WTC11 (cell line): ENCODE data around the gene MITF. TPM values are rescaled to one million over a fixed set of nuclear protein-coding genes. Genes with fewer than 3 reads are reported as not detected.

ENCODE experiments used
- ATAC-seq: fragments of 200-7000 bp; cut with Tn5 transposase; 2 replicates; pipeline ENCODE4 v1.10.0; 2021; ENCODE audit warnings: mild to moderate bottlenecking, moderate library complexity
- CTCF ChIA-PET: fragments of 300-600 bp; sonication (Branson Sonifier 250); formaldehyde crosslinking; loops from one replicate; lab custom pipeline; 2021; ENCODE audit warnings: antibody characterized with exemption; lab: Charles Lee
- POLR2A ChIA-PET: fragments of 350-600 bp; sonication (Branson Sonifier 250); formaldehyde crosslinking; loops from one replicate; lab custom pipeline; 2021; ENCODE audit warnings: antibody characterized with exemption; lab: Charles Lee
- DNase-seq: peaks from one replicate; pipeline ENCODE4 v3.0.0; 2021; ENCODE audit warnings: low spot score
- H3K27ac Mint-ChIP-seq: 2 replicates; pipeline ENCODE4 v1.8.0; 2021; ENCODE audit warnings: mixed read lengths
- H3K27me3 Mint-ChIP-seq: 2 replicates; pipeline ENCODE4 v1.8.0; 2021; ENCODE audit warnings: low read depth, mild to moderate bottlenecking, moderate library complexity, mixed read lengths
- H3K36me3 Mint-ChIP-seq: 2 replicates; pipeline ENCODE4 v1.8.0; 2021; ENCODE audit warnings: mixed read lengths
- H3K4me1 Mint-ChIP-seq: 2 replicates; pipeline ENCODE4 v1.8.0; 2022; ENCODE audit warnings: mixed read lengths
- H3K4me3 Mint-ChIP-seq: 2 replicates; pipeline ENCODE4 v1.8.0; 2021; ENCODE audit warnings: mild to moderate bottlenecking, moderate library complexity, mixed read lengths
- H3K9me3 Mint-ChIP-seq: 2 replicates; pipeline ENCODE4 v1.8.0; 2021; ENCODE audit warnings: mixed read lengths
- ESRRA ChIP-seq: sonication (generic); formaldehyde crosslinking; IDR thresholded peaks from 2 replicates; pipeline ENCODE4 v1.8.1; 2022; ENCODE audit warnings: mild to moderate bottlenecking, missing genetic modification reagents, borderline replicate concordance
- ETV6 ChIP-seq: sonication (generic); formaldehyde crosslinking; IDR thresholded peaks from 2 replicates; pipeline ENCODE4 v1.8.1; 2022; ENCODE audit warnings: mild to moderate bottlenecking, missing genetic modification reagents
- FOXJ3 ChIP-seq: sonication (generic); formaldehyde crosslinking; IDR thresholded peaks from 2 replicates; pipeline ENCODE4 v1.9.0; 2021; ENCODE audit warnings: missing genetic modification reagents, mild to moderate bottlenecking, borderline replicate concordance
- GRHL2 ChIP-seq: fragments of 250-450 bp; sonication (Bioruptor Pico); IDR thresholded peaks from 2 replicates; pipeline ENCODE4 v1.8.0; 2022; ENCODE audit warnings: mild to moderate bottlenecking, moderate library complexity; ENCODE audit not compliant: insufficient replicate concordance, severe bottlenecking
- GTF2I ChIP-seq: fragments of 250-450 bp; sonication (Bioruptor Pico); conservative IDR thresholded peaks from 2 replicates; pipeline ENCODE4 v1.4.0; 2021; ENCODE audit warnings: mild to moderate bottlenecking
- JAZF1 ChIP-seq: fragments of 250-450 bp; sonication (Bioruptor Pico); IDR thresholded peaks from 2 replicates; pipeline ENCODE4 v1.9.0; 2021; ENCODE audit warnings: moderate library complexity, mild to moderate bottlenecking, inconsistent platforms
- KAT7 ChIP-seq: sonication (generic); formaldehyde crosslinking; IDR thresholded peaks from 2 replicates; pipeline ENCODE4 v1.8.1; 2023; ENCODE audit warnings: missing genetic modification reagents, mild to moderate bottlenecking, borderline replicate concordance
- MYBL2 ChIP-seq: sonication (generic); formaldehyde crosslinking; IDR thresholded peaks from 2 replicates; pipeline ENCODE4 v1.8.1; 2023; ENCODE audit warnings: mild to moderate bottlenecking, moderate library complexity, missing genetic modification reagents
- NR2C2 ChIP-seq: sonication (generic); formaldehyde crosslinking; IDR thresholded peaks from 2 replicates; pipeline ENCODE4 v1.8.0; 2022; ENCODE audit warnings: mild to moderate bottlenecking, missing genetic modification reagents
- TCF7 ChIP-seq: sonication (generic); formaldehyde crosslinking; IDR thresholded peaks from 2 replicates; pipeline ENCODE4 v1.8.0; 2022; ENCODE audit warnings: mild to moderate bottlenecking, low read depth, missing genetic modification reagents, moderate library complexity
- TEAD4 ChIP-seq: sonication (generic); formaldehyde crosslinking; IDR thresholded peaks from 2 replicates; pipeline ENCODE4 v1.8.0; 2022; ENCODE audit warnings: mild to moderate bottlenecking, missing genetic modification reagents
- ZNF138 ChIP-seq: sonication (generic); formaldehyde crosslinking; conservative IDR thresholded peaks from 2 replicates; pipeline ENCODE4 v1.8.1; 2022; ENCODE audit warnings: mild to moderate bottlenecking, moderate library complexity, missing genetic modification reagents
- ZNF317 ChIP-seq: sonication (generic); formaldehyde crosslinking; IDR thresholded peaks from 2 replicates; pipeline ENCODE4 v1.8.1; 2023; ENCODE audit warnings: low read depth, mild to moderate bottlenecking, moderate library complexity, missing genetic modification reagents, borderline replicate concordance
- total RNA-seq: library from RNA; stranded (reverse); gene quantifications from 3 replicates; pipeline ENCODE4 v1.2.3, GENCODE V29; 2021
- TF ChIP-seq, protein P1 (sequence below): sonication (generic); formaldehyde crosslinking; IDR thresholded peaks from 2 replicates; pipeline ENCODE4 v1.8.0; 2022; ENCODE audit warnings: missing genetic modification reagents
- TF ChIP-seq, protein P2 (sequence below): sonication (generic); formaldehyde crosslinking; IDR thresholded peaks from 2 replicates; pipeline ENCODE4 v1.8.1; 2022; ENCODE audit warnings: mild to moderate bottlenecking, moderate library complexity, missing genetic modification reagents
- TF ChIP-seq, protein P3 (sequence below): sonication (generic); formaldehyde crosslinking; IDR thresholded peaks from 2 replicates; pipeline ENCODE4 v1.8.1; 2022; ENCODE audit warnings: low read depth, missing genetic modification reagents, borderline replicate concordance
- TF ChIP-seq, protein P4 (sequence below): sonication (generic); formaldehyde crosslinking; IDR thresholded peaks from 2 replicates; pipeline ENCODE4 v1.8.0; 2023; ENCODE audit warnings: mild to moderate bottlenecking, missing genetic modification reagents
- TF ChIP-seq, protein P5 (sequence below): fragments of 250-450 bp; sonication (Bioruptor Pico); IDR thresholded peaks from 2 replicates; pipeline ENCODE4 v1.9.0; 2021; ENCODE audit warnings: mild to moderate bottlenecking
- TF ChIP-seq, protein P6 (sequence below): sonication (generic); formaldehyde crosslinking; conservative IDR thresholded peaks from 2 replicates; pipeline ENCODE4 v1.8.1; 2023; ENCODE audit warnings: mild to moderate bottlenecking, low read depth, missing genetic modification reagents, moderate library complexity

Gene MITF
- total RNA-seq, 1 experiment from 2014 or later, result 1.3 TPM

DNA sequence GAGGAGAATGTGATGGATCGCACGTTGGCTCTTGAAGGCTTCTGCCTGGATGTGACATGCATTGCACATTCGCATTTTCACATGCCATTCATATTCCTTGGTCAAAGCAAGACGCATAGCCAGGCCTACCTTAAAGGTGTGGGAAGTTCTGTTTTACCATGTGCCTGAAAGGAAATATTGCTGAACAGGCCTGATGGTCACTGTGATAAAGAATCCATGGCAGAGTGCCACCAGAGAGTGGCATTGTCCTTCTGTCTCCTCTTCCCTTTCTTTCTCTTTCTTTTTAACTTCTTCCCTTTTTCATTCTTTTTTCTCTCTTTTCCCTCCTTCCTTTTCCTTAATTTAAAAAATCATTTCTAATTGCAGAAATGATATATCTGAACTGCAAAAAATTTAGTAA, 15.9 kb upstream of the MITF start (continued):
- TF ChIP-seq KAT7 (no peak), TCF7 (no peak)
- TF ChIP-seq, protein P1, sequence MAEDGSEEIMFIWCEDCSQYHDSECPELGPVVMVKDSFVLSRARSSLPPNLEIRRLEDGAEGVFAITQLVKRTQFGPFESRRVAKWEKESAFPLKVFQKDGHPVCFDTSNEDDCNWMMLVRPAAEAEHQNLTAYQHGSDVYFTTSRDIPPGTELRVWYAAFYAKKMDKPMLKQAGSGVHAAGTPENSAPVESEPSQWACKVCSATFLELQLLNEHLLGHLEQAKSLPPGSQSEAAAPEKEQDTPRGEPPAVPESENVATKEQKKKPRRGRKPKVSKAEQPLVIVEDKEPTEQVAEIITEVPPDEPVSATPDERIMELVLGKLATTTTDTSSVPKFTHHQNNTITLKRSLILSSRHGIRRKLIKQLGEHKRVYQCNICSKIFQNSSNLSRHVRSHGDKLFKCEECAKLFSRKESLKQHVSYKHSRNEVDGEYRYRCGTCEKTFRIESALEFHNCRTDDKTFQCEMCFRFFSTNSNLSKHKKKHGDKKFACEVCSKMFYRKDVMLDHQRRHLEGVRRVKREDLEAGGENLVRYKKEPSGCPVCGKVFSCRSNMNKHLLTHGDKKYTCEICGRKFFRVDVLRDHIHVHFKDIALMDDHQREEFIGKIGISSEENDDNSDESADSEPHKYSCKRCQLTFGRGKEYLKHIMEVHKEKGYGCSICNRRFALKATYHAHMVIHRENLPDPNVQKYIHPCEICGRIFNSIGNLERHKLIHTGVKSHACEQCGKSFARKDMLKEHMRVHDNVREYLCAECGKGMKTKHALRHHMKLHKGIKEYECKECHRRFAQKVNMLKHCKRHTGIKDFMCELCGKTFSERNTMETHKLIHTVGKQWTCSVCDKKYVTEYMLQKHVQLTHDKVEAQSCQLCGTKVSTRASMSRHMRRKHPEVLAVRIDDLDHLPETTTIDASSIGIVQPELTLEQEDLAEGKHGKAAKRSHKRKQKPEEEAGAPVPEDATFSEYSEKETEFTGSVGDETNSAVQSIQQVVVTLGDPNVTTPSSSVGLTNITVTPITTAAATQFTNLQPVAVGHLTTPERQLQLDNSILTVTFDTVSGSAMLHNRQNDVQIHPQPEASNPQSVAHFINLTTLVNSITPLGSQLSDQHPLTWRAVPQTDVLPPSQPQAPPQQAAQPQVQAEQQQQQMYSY, result no peak
- TF ChIP-seq, protein P2, sequence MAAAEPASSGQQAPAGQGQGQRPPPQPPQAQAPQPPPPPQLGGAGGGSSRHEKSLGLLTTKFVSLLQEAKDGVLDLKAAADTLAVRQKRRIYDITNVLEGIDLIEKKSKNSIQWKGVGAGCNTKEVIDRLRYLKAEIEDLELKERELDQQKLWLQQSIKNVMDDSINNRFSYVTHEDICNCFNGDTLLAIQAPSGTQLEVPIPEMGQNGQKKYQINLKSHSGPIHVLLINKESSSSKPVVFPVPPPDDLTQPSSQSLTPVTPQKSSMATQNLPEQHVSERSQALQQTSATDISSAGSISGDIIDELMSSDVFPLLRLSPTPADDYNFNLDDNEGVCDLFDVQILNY (CRISPR knock-in tag), result no peak

DNA sequence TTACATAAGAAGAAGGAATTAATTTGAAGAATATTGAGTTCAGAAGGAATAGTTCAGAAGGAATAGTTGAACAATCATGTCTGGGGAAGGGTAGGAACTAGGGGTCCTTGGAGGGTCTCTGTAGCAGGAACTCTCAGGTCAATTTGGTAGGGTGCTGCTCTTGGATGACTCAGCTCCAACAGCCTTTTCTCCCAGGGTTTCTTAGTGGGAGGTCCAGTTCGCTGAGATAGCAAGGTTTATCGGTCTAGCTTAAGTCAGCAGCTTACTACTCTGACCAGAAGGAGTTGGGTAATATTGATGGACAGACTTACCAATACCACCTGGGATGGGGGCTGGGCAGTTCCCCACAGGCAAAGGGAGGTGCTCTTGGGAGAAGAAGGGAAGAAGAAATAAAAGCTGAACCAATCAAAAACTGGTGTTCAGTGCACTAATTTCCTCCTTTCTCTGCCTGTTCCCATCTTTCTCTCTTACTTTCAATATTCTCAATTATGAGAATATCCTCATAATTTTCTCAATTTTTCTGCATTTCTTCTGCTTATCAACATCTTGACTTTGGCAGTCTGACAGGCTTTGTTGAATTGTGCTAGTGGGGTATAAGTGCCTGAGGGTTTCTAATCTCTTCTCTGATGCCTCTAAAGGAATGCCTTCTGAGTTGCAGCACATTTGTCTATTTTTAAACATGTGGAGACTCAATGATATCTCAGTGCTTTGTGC, 14.4 kb upstream of the MITF start:
- ATAC-seq, result no peak
- Mint-ChIP-seq H3K36me3 (no peaks in the 10 kb centered on the region), H3K4me3 (no peak overlapping the region), H3K4me1 (peaks cover 7% of the 10 kb centered on the region), H3K27me3 (peaks cover 36% of the 10 kb centered on the region), H3K9me3 (no peaks in the 10 kb centered on the region), H3K27ac (no peak overlapping the region)
- ChIA-PET POLR2A (no interaction called here), CTCF (no interaction called here)
- no peak for DNase-seq
- TF ChIP-seq JAZF1 (CRISPR knock-in tag), result no peak
- TF ChIP-seq, protein P3, sequence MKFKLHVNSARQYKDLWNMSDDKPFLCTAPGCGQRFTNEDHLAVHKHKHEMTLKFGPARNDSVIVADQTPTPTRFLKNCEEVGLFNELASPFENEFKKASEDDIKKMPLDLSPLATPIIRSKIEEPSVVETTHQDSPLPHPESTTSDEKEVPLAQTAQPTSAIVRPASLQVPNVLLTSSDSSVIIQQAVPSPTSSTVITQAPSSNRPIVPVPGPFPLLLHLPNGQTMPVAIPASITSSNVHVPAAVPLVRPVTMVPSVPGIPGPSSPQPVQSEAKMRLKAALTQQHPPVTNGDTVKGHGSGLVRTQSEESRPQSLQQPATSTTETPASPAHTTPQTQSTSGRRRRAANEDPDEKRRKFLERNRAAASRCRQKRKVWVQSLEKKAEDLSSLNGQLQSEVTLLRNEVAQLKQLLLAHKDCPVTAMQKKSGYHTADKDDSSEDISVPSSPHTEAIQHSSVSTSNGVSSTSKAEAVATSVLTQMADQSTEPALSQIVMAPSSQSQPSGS (CRISPR knock-in tag), result no peak

DNA sequence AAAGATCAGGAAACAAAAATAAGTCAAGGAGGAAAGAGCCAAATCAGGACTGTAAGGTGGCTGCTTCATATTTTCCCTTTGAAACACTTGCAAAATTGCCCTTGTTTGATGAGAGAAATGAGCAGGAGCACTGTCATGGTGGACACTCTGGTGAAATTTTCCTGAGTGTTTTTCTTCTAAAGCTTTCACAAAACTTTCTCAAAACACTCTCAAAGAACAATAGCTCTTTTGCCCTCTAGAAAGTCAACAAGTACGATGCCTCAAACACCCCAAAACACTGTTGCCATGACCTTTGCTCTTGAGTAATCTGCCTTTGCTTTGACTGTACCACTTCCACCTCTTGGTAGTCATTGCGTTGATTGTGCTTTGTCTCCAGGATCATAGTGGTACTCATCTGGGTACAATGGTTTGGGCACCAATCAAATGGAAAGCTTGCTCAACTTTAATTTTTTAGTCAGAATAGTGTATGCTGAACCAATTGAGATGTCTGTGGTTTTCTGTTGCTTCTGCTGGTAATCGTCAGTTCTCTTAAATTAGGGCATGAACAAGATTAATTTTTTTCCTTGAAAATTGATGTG, 13.2 kb upstream of the MITF start:
- TF ChIP-seq TEAD4 (CRISPR knock-in tag), result no peak
- no peak for TF ChIP-seq ZNF138 (CRISPR knock-in tag)
- TF ChIP-seq GRHL2 (CRISPR knock-in tag), result no peak
- TF ChIP-seq KAT7, result no peak
- no peak for TF ChIP-seq GTF2I
- TF ChIP-seq MYBL2 (CRISPR knock-in tag), result no peak
- TF ChIP-seq, protein P4, sequence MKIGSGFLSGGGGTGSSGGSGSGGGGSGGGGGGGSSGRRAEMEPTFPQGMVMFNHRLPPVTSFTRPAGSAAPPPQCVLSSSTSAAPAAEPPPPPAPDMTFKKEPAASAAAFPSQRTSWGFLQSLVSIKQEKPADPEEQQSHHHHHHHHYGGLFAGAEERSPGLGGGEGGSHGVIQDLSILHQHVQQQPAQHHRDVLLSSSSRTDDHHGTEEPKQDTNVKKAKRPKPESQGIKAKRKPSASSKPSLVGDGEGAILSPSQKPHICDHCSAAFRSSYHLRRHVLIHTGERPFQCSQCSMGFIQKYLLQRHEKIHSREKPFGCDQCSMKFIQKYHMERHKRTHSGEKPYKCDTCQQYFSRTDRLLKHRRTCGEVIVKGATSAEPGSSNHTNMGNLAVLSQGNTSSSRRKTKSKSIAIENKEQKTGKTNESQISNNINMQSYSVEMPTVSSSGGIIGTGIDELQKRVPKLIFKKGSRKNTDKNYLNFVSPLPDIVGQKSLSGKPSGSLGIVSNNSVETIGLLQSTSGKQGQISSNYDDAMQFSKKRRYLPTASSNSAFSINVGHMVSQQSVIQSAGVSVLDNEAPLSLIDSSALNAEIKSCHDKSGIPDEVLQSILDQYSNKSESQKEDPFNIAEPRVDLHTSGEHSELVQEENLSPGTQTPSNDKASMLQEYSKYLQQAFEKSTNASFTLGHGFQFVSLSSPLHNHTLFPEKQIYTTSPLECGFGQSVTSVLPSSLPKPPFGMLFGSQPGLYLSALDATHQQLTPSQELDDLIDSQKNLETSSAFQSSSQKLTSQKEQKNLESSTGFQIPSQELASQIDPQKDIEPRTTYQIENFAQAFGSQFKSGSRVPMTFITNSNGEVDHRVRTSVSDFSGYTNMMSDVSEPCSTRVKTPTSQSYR, result no peak
- no peak for TF ChIP-seq FOXJ3 (CRISPR knock-in tag)
- TF ChIP-seq ETV6, result no peak
- no peak for TF ChIP-seq NR2C2 (CRISPR knock-in tag)
- no peak for TF ChIP-seq ZNF317
- TF ChIP-seq, protein P5, sequence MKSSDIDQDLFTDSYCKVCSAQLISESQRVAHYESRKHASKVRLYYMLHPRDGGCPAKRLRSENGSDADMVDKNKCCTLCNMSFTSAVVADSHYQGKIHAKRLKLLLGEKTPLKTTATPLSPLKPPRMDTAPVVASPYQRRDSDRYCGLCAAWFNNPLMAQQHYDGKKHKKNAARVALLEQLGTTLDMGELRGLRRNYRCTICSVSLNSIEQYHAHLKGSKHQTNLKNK (CRISPR knock-in tag), result no peak
- TF ChIP-seq, protein P6, sequence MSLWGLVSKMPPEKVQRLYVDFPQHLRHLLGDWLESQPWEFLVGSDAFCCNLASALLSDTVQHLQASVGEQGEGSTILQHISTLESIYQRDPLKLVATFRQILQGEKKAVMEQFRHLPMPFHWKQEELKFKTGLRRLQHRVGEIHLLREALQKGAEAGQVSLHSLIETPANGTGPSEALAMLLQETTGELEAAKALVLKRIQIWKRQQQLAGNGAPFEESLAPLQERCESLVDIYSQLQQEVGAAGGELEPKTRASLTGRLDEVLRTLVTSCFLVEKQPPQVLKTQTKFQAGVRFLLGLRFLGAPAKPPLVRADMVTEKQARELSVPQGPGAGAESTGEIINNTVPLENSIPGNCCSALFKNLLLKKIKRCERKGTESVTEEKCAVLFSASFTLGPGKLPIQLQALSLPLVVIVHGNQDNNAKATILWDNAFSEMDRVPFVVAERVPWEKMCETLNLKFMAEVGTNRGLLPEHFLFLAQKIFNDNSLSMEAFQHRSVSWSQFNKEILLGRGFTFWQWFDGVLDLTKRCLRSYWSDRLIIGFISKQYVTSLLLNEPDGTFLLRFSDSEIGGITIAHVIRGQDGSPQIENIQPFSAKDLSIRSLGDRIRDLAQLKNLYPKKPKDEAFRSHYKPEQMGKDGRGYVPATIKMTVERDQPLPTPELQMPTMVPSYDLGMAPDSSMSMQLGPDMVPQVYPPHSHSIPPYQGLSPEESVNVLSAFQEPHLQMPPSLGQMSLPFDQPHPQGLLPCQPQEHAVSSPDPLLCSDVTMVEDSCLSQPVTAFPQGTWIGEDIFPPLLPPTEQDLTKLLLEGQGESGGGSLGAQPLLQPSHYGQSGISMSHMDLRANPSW (CRISPR knock-in tag), result no peak
- TF ChIP-seq ESRRA (CRISPR knock-in tag), result no peak
- DNase-seq (no peak), ATAC-seq (no peak)
- POLR2A ChIA-PET, result no interaction called here
- Mint-ChIP-seq H3K27me3 (peaks cover 24% of the 10 kb centered on the region), H3K9me3 (no peaks in the 10 kb centered on the region), H3K4me3 (no peak overlapping the region), H3K27ac (no peak overlapping the region), H3K36me3 (no peaks in the 10 kb centered on the region), H3K4me1 (peaks cover 9% of the 10 kb centered on the region)
- CTCF ChIA-PET, result no interaction called here
